HG03432 (cell line): Measurements from ENCODE around the gene TXNL4A.
"Not testable (repeated sequence)": the region's sequence is repeated elsewhere in the genome, so short reads cannot be mapped to it uniquely, and the experiment has no call there.

ENCODE experiments used
- ATAC-seq: cut with Tn5 transposase; IDR thresholded peaks from one replicate; pipeline ENCODE4 v1.9.1; 2021; ENCODE audit warnings: mild to moderate bottlenecking, moderate library complexity; ENCODE audit not compliant: unreplicated experiment

TXNL4A gene

DNA sequence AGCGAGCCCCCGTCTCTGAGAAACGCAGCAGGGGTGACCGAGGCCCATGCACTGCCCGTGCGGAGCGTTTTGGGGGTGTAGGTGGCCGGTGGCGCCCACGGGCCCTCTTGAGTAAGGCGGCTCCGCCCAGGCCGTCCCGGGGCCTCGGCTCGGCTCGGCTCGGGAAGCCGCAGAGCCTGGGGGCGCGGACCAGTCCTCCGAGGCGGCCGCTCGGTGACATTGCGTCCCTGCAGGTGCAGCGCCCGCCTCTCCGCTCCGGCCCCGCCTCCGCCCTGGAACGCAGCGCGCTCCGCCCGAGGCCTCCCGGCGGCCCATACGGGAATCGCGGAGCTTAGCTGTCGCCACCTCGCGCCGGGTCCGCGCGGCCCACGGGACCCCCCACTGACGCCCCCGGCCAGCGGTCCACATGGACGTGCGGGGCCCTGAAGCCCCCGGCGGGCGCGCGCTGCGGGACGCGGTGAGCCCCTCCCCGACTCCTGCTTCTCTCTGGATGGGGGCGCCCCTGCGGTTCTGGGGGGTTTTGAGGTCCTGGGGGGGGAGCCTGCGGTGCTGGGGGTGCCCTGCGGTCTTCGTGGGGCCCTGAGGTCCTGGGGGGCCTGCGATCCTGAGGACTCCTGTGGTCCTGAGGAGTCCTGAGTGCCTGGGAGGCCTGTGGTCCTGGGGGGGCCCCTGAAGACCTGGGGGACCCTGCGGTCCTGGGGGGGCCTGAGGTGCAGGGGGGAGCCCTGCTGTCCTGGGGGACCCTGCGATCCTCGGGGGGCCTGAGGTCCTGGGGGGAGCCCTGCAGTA lies 23.8 kb downstream of the TXNL4A start, which contains the start of gene HSBP1L1:
TSS of gene HSBP1L1 (plus strand) at position 314 of the 789 bp plus-strand sequence. CDS start at position 407, 93 bp downstream.
- peak; percentile 62 for ATAC-seq

DNA sequence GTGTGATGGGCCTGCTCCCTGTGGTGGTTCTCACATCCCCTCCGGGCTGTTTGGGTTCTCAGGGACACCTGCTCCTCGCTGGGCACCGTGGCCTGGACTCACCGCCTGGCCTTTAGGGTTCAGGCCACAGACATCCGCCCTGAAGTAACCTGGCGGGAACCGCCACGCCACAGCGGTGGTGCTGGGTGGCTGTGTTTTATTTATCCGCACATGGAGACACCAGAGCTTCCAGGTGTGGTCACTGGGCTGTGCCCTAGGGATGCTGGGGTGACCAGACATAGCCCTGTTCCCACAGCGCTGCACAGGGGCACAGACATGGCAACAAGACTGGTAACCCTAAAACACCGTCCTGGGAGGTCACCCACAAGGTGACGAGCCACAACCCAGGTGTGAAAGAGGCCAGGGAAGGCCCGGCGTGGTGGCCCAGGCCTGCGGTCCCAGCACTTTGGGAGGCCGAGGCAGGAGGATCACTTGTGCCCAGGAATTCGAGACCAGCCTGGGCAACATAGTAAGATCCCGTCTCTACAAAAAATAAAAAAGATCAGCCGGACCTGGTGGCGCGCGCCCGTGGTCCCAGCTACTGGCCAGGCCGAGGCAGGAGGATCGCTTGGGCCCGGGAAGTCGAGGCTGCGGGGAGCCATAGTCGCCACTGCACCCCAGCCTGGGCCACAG lies 24.6 kb downstream of the TXNL4A start:
- no peak for ATAC-seq

DNA sequence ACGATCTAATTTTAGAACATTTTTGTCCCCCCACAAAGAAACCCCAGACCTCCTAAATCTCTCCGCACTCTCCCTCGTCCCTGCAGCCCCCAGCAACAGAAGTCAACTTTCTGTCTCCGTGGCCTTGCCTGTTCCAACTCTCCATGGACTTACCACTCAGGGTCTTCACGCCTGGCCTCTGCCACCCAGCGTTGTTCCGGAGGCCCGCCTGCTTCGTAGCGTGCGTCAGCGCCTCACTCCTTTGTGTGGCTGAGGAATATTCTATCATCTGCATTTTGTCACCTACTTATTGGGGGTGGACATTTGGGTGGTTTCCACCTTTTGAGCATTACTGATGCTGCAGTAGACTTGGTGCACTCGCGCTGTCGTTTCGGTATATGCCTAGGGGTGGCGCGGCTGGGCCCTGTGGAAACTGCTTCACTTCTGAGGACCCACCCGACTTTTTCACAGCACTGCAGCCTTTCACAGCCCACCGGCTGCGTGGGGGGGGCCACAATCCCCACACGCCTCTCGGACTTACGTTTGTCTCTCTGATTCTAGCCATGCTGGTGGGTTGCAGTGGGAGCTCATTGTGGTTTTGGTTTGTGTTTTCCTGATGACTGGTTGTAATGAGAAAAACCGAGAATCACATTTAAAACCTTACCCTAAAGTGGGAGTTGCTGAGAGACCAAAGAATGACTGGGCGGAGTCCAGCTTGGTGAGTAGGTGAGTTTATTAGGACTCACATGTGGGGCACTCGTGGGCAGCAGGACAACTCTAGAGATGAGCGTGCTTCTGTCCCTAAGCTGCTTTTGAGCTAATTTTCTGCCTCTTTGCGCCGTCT lies 25.3 kb downstream of the TXNL4A start:
- peak; percentile 65 for ATAC-seq

DNA sequence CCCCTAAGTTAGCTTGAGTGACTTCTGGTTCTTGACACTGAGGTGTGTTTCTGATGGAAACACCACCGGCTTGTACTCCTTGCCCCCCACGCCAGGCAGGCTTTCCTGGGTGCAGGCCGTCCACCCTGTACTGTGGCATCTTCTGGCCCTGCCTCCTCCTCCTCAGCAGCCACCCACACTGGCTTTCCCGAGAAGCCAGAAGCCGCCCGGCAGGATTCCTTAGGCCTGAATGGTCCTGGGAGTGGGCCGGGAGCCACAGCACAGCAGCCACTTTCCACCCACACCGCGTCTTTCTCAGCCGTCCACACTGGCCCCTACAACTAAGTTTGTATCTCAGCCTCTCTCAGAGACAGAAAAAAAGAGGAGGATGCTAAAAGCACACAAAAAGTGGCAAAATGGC lies 26.1 kb downstream of the TXNL4A start:
- ATAC-seq, result no peak

DNA sequence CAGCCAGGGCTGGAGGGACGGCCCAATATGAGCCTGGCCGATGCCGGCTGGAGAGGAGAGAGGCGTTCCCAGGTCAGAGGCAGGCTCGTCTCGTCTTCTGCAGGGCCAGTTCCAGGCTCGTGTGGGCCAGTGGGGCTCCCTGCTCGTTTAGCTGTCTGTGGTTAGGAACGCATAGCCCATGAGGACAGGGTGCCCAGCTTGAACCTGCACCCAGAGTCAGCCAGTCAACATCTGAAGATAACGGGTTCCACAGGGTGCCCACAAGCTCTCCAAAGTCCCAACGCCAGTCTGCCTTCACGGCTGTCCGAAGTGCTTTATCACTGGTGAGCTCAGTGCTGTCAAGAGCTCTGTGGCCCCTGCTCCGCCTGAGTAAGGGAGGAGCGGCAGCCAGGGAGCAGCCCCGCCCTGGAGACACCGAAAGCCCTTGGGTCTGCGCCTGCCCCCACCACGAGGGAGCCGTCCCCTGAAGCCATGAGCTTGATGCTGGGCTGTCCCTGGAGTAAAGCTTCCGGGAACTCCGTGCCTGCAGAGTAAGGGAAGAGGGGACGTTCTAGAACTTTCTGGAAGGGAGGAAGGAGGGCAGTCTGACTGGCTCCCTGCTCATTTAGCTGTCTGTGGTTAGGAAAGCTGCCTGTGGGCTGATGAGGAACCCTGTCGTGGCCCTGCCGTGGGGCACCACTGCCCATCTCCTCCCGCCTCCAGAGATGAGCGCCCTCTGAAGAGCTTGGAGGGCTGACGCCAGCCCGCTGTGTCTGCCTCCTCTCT lies 26.7 kb downstream of the TXNL4A start:
- no peak for ATAC-seq

DNA sequence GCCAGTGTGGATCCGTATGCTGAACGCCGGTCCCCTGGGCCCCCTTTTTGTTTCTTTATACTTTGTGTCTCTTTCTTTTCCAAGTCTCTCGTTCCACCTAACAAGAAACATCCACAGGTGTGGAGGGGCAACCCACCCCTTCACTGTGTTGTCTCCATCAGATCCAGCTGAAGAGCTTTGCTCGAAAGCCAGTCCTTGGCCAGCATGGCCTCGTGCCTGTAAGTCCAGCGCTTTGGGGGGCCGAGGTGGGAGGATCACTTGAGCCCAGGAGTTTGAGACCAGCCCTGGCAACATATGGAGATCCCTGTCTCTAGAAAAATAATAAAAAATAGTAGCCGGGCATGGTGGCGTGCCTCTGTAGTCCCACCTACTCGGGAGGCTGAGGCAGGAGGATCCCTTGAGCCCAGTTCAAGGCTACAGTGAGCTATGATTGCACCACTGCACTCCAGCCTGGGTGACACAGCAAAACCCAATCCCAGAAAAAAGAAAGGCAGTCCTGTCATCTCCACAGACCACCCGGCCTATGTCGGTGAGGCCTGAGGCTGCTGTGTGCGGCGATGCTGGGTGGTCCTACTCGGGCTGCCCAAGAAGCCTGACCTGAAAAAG lies 27.3 kb downstream of the TXNL4A start:
- no peak for ATAC-seq

DNA sequence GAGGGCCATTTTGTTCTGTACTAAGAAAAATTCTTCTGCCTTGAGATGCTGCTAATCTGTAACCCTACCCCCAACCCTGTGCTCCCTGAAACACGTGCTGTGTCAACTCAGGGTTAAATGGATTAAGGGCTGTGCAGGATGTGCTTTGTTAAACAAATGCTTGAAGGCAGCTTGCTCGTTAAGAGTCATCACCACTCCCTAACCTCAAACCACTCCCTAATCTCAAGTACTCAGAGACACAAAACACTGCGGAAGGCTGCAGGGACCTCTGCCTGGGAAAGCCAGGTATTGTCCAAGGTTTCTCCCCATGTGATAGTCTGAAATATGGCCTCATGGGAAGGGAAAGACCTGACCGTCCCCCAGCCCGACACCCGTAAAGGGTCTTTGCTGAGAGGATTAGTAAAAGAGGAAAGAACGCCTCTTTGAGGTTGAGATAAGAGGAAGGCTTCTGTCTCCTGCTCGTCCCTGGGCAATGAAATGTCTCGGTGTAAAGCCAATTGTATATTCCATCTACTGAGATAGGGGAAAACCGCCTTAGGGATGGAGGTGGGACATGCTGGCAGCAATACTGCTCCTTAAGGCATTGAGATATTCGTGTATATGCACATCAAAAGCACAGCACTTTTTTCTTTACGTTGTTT lies 28.1 kb downstream of the TXNL4A start:
- ATAC-seq, result not testable (repeated sequence)

DNA sequence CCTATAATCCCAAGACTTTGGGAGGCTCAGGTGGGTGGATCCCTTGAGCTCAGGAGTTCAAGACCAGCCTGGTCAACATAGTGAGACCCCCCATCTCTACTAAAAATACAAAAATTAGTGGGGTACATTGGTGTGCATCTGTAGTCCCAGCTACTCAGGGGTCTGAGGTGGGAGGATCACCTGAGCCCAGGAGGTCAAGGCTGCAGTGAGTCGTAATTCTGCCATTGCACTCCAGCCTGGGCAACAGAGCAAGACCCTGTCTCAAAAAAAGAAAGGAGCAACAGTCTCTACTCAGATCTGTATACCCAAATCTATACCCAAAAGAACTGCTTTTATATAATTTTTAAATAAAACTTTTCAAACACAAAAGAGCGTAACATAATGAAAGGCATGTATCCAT lies 29.4 kb downstream of the TXNL4A start:
- no peak for ATAC-seq

DNA sequence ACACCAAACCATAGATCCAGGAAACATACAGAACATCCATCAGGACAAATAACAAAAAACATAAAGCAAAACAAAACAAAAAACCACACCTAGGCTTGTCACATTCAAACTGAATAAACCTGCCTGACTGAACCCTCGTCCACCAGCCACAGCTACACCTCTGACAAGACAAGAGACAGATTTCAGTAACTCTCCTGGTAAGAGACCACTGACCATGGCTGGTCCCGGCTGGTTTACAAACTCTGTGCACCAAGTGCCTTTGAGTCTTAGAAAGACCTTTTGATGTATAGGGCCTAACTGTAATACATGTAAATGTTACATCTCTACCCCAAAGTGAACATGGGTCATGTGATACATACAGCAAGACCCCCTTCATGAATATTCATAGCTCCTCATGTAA lies 32.1 kb downstream of the TXNL4A start:
- ATAC-seq, result no peak

DNA sequence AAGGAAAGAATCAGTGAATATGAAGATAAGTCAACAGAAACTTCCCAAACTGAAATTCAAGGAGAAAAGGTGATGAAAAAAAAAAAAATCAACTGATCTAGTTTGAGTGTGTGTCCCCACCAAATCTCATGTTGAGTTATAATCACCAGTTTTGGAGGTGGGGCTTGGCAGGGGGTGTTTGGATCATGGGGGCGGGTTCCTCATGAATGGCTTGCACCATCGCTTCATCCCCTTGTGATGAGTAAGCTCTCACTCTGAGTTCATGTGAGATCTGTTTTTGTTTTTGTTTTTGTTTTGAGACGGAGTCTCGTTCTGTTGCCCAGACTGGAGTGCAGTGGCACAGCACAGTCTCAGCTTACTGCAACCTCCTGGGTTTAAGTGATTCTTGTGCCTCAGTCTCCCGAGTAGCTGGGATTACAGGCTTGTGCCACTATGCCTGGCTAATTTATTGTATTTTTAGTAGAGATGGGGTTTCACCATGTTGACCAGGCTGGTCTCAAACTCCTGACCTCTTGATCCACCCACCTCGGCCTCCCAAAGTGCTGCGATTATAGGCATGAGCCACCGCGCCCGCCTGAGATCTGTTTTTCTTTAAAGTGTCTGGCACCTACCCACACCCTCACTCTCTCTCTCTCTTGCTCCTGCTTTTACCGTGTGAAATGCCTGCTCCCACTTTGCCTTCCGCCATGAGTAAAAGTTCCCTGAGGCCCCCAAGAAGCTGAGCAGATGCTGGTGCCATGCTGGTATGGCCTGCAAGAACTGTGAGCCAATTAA lies 32.9 kb downstream of the TXNL4A start:
- no peak for ATAC-seq

DNA sequence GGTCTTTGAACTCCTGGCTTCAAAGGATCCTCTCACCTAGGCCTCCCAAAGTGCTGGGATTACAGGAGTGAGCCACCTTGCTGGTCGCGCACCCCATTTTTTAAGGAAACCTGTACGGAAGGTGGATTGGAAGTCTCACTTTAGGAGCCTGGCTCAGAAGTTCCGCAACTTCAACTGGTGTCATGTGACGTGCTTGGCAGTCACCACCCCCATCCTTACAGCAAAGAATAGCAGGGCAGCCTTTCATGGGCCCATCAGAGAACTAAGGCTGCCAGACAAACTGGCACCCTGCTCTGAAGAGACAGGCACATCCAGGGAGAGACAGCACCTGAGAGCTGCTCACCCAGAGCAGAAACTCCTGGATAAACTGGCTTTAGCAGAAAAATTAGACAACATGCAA lies 33.6 kb downstream of the TXNL4A start:
- ATAC-seq, result no peak

DNA sequence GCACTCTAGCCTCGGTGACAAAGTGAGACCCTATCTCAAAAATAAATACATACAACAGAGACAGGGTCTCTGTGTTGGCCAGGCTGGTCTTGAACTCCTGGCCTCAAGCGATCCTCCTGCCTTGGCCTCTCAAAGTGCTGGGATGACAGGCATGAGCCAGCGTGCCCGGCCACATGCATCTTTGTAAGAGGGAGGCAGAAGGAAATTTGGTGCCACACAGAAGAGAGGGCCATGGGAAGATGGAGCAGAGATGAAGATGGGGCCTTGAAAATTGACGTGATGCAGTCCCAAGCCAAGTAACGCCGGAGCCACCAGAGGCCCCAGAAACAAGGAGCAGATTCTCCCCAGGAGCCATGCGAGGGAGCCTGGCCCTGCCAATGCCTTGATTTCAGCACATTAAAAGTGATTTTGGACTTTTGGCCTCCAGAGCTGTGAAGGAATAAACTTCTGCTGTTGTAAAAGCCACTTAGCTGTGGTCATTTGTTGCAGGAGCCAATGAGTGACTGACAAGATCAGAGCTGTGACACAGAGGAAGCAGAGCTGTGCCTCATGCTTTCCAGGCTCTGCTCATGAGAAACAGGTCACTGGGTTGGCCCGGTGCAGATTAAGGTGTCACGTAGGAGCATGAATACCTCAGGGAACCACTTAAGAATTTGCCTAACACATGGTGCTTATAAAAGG lies 34.3 kb downstream of the TXNL4A start:
- ATAC-seq, result no peak

DNA sequence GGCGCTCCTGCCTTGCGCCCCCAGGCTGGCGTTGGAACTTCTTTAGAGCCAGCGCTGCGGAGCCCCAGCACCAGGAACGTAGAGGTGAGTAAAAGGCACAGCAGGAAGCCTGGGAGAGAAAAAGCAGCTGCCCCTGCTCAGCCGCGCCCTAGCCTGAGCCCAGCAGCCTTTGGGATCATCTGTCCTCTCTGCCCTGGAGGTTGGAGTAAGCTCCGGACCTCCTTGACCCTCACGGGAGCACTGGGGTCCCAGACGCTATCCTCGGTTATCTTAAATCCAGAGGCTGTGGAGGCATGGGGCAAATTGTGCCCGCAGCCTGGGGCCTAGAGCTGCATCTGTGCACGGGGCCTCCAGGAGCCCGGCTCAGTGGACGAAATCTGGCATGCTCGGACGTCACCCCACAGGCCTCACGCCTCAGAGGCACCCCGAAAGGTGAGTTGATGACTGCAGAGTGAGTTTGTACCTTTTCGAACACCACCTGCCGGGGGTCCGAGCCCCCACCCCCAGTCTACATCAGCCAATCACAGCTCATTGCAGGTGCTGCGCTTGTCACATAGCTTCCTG lies 35.3 kb downstream of the TXNL4A start:
- no peak for ATAC-seq

DNA sequence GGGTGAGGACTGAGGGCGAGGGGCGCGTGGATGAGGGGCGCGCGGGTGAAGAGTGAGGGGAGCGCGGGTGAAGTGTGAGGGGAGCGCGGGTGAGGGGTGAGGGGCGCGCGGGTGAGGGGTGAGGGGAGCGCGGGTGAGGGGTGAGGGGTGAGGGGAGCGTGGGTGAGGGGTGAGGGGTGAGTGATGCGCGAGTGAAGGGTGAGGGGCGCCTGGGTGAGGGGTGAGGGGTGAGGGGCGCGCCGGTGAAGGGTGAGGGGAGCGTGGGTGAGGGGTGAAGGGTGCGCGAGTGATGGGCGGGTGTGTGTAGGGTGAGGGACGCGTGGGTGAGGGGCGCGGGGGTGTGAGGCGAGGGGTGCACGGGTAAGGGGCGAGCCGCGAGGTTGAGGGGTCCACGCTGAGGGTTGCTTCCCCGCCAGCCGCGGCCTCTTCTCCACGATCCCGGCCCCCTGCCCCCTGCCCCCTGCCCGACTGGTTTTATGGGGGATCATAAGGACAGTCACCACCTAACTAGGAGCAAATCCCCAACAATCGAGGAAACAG lies 35.8 kb downstream of the TXNL4A start:
- ATAC-seq, result no peak

DNA sequence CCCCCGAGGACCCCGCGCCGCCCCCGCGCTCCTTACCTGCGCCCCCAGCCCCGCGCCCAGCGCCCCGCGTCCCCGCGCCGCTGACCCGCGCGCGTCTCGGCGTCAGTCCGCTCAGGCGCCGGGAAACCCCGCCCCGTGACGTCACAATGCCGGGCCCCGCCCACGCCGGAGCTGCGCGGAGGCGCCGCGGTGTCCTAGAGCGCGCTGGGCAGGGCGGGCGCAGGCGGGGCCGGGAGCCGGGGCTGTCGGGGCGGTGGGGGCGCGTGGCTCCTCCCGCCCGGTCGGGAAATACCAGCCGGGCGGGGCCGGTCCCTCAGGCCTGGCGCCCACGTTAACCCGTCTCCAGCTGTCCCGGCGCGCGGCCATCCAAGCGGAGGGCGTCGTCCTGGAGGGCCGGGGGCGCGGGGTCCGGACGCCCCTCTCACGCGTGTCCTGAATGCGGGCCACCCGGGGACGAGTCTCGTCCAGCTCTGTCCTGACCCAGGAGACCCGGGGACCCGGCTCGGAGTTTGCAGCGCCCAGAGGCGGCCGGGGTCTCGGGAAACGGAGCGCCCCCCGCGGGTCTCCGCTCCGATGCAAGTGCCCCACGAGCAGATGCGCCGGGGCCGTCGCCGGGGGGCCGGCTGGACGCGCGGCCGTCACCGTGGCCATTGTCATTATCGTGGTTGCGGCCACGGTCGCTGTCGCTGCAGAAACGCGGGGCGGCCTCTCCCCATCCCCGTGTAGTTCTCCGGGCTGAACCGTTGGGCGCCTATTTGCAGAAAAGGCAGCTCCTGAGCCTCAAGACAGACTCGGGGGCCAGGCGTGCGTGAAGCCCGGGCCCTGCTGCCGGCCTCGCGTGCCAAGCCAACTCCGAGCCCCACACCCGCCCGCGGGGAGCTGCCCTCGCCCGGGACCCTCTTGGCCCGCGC lies 36.6 kb downstream of the TXNL4A start, which contains the start of gene SLC66A2:
TSS of gene SLC66A2 (minus strand) at position 109 of the 911 bp plus-strand sequence. CDS start 727 bp downstream, outside the sequence.
- peak; percentile 84 for ATAC-seq

DNA sequence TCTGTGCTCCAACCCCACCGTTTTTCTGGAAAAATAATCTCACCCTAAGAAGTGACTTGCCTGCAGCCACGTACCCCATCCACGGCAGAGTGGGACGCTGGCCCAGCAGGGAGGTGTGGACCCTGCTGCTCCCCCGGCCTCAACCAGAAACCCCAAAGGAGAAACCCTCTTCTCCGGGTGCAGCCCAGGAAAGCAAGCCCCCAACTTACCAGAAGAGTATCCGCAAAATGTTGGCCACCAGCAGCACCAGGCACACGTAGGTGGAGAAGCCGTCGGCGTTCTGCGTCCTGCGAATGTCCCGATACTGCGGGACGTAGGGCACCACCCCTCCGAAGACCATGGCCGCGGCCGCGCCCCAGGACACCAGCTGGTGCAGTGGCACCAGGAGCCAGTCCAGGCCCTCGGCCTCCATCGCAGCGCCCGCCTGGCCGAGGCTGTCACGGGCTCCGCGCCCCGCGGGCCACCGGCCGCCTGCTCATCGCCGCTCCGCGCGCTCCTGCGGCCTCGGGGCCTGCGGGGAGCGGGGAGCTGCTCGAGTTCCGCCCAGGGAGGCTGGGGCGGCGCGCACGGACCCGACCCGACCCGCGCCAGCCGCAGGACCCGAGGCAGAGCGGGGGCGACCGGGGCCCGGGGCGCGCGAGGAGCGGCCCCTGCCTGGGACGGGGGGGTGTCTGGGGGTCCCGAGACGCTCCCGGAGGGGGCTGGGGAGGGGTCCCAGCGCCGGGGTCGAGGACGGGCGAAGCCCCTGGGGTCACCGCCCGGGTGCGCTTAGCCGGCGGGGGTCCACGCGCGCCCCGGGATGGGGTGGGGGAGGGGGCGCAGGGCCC lies 37.6 kb downstream of the TXNL4A start:
- ATAC-seq, result peak; percentile 33
